NCI-H82 (cell line): ENCODE measurements around the gene PSMF1.

Source experiments
- DNase-seq: peaks from one replicate; lab custom pipeline; 2025; lab: John Stamatoyannopoulos, UW

The PSMF1 gene

GRCh38 chr20:1118336-1119127 is at the start of gene PSMF1:
Gene PSMF1, plus strand, starts transcription at chr20:1118602. Its CDS starts 172 bp downstream, at chr20:1118774.
- DNase-seq = peak; percentile 97

- DNase-seq = no peak
These were observed 46.1 kb upstream of the PSMF1 start for GRCh38 chr20:1072258-1072657.

- no peak for DNase-seq
These were observed 42.8 kb upstream of the PSMF1 start for GRCh38 chr20:1075616-1076015.

DNA sequence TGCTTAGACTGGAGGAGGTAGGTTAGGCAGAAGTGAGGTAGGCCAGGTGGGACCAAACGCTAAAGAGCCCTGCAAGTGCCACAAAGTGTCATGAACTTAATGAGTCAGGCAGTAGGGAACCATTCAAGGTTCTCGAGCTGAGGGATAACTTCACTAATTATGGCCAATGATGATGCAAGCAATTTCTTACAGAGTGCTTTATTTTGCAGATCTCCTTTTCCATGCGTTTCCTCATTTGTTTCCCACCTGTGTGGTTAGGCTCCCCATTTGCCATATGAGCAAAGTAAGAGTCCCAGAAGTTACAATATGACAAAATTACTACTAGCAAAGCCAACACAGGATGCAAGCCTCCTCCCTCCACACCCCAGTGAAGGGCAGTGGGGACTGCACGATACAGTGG is 36.5 kb upstream of the PSMF1 start:
- no peak for DNase-seq

DNA sequence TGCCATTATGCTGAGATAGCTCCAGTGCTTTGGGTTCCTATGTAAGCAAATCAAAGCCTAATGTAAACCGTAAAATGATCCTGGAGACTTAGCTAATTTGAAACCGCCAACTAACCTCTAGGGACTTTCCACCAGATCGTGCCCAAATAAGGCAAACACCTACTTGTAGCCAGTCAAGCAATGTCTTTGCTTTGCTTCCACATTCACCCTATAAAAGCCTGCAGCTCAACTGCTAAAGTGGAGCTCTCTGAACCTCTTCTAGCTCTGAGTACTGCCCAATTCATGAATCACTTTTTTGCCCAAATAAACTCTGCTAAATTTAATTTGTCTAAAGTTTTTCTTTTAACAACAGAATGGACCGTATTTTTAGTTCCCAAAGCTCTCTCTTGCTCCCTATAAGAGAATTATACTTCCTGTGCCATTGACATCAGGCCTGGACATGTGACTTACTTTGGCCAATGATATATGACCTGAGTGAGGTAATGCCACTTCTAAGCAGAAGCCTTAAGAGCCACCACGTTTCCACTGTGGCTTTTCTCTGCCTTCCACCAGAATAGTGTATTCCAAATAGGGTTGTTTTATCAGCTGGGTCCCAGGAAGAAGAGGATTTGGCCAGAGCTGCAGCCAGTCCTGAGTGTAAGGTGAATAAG is 34.8 kb upstream of the PSMF1 start:
- DNase-seq = no peak

DNA sequence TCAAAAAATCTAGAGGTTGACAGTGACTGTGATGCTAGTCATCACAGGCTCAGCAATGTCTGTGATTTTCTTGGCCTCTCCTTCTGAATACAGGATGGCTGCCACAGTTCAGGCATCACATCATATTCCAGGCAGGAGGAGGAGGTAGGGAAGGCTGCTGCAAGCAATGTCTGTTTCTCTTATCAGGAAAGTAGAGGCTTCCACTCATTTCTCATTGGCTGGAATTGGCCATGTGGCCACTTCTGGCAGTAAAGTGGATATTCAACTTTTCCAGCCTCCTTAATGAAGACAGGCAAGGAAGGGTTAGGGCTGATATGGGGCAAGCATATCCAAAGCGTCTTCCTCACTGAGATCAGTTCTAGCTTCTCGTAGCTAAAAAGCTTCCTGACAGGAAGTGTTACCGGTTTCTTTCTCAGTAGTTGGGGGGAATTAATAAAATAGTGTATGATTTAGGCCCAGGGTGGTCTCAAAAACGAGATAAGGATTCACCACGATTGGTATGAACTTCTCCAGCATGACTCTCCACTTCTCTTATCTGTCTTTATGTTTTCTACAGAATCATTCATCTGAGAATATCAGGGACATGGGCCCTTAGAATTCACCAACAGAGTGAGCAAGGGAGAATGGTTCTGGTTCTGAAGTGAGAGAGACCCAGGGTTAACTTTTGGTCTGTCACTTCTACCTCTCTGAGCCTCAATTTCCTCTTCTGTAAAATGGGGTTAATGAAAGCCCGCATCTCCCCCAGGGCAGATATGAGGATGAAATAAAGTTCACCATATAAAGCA is 32.7 kb upstream of the PSMF1 start:
- no peak for DNase-seq

DNA sequence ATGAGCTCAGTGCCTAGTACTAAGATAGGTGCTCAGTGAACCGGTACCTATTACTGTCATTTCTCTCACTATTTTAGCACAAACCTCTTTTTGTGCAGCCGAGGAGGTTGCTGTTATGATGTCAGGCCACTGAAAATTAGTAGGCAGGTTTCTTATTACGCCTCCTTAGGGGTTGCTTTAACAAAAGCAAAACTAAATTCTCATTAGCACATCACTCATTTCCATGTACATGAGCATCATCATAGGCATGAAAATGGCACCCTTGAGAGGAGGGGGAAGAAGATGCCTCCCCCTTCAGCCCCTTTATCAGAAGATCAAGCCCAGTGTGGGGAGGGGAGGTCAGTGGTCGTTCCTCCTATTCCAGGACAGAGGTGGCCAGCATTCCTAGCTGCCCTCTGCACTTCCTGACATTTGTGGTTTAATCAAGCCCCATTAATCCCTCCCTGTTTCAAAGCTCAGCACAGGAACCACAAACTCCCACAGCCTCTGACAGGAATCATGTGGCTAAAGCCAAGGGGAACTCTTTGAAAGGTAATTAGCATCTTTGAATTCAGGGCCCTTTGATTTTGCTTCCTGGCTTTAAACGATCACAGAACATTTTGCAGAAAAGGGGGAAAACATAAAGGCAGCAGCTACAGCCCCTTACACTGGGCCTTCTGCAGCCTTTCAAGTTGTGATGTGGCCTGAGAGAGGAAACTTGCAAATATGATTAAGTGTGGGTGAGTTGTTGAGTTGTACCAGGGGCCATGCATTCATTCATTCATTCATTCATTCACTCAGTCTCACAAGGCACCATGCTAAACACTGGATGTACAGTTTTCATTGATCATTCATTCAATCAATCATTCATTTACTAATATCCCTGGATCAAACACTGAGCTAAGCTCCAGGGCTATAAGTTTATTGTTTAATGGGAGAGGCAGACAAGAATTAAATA is 31.9 kb upstream of the PSMF1 start:
- peak; percentile 65 for DNase-seq

DNA sequence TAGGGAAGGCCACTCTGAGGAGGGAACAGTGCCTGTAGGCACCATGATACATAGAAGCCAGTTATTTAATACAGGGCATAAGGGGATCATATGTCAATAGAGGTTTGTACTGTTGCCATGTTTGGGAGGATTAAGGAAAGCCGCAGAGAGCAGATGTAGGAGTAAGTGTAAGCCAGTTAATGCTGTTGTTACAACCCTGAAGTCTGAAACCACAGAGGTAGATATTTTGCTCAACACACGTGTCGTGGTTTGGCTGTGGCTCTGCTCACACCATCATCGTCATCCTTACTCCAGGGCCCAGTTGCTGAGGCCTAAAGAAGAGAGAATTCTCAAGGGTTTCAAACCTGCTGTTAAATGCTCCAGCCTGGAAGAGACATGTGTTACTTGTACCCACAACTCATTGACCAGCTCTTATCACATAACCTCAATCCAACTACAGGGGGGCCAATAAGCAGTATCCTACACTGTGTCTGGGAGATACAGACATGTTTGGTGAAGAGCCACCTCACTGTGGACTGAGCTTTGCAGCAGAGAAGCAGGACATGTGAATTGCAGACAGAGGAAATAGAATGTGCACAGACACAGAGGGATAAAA is 31.0 kb upstream of the PSMF1 start:
- DNase-seq = peak; percentile 98

- no peak for DNase-seq
These were observed 23.7 kb upstream of the PSMF1 start for GRCh38 chr20:1094751-1095150.

DNA sequence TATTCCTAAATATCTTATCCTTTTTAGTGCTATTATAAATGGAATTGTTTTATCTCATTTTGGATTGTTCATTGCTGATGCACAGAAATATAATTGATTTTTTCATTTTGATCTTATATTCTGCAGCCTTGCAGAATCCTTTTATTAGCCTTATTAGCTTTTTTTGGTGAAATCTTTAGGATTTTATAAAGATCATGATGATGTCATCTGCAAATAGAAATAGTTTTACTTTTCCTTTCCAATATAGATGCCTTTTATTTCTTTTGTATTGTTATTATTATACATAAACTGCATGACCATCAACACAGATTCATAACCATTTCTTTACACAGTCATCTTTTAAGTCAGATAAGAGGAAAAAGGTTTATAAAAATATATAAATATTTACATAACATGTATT is 16.9 kb upstream of the PSMF1 start:
- no peak for DNase-seq

DNA sequence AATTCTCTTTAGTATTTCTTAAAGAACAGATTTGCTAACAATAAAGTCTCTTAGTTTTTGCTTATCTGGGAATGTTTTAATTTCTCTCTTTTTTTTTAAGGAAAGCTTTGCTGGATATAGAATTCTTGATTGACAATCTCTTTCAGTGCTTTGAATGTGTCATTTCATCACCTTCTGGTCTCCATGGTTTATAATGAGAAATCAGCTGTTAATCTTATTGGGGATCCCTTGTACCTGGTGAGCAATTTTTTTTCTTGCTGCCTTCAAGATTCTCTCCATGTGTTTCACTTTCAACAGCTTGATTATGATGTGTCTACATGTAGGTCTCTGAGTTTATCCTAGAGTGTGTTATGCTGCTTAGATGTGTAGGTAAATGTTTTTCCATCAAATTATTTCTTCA is 16.4 kb upstream of the PSMF1 start:
- no peak for DNase-seq

DNA sequence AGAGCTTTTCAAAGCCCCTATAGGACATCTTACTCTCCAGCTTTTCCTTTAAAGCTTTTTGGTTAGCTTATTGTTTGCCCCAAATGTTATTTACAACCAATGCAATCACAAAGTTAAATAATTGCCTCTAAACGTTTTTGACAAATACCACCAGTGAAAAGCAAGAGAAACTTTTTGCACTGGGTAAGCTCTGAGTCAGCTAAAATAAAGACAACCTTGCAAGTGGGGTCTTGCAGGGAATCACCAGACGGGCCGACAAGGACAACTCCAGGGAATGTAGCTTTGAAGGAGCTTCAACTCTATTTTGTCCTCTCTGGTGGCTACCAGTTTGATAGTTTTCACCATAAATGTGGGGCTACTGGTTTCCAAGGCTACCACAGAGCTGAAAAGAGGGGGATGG is 14.7 kb upstream of the PSMF1 start:
- DNase-seq = no peak

DNA sequence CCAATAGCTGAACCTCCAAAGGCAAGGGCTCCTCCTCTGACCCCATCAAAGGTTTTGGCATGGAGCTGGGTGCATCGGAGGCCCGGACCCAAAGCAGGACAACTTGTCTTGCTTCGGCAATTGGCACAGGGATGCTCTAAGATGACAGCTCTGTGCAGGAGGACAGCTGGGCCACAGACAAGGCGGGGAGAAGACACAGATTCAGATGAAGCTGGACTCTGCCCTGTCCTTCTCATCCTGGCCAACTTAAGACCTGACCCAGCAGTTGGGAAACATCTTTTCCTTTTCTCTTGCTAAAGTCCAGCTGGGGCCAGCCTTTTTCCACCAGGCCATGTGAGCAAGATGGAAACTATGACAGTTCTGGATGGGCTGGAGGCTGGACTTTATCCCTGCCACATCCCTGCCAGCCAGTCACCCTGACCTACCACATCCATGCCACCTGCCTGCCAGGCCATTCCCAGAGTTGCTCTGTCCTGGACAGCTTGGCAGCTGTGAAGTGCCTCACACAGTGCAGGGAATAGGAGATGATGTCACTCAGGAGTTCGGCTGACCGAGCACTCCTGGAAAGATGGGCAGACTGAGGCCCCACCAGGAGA is 12.7 kb upstream of the PSMF1 start:
- no peak for DNase-seq

- DNase-seq = no peak
These were observed 11.2 kb upstream of the PSMF1 start for GRCh38 chr20:1107176-1107575.

DNA sequence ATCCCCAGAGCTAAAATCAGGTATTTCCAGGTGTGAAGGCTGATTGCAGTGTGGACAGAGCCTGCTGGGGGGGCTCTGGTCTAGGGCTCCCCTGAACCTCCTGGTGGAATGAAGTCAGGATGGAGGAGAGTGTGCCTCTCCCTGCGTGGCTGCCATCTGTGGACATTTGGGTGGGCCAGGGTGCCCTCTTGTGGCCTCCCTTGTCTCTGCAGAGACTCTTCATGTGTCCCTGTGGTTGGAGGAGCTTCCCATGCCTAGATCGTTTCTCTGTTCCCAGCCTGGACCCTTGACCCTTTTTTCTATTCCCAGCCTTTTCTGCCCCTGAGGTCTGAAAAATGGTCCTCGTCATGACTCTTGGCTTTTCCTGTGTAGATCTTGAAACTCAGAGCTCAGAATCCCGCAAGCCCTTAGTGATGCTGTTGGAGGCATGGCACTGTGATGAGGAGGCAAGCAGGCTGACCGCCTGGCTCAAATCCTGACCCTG is 9.9 kb upstream of the PSMF1 start:
- DNase-seq = peak; percentile 81

- DNase-seq = no peak
These were observed 5.5 kb upstream of the PSMF1 start for GRCh38 chr20:1112908-1113307.

DNA sequence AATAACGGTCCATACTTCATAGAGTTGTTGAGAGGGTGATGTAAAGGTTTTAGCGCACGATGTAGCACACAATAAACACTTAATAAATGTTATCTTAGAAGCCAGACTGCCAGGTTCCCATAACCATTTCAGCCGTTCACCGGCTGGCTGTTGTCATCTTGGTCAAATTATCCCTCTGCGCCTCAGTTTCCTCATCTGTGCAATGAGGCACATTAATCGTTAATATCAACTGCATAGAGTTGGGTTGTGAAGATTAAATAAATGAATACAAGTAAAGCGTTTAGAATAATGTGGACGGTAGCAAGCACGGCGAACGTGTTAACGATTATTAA is 432 bp upstream of the PSMF1 start:
- DNase-seq = no peak

DNA sequence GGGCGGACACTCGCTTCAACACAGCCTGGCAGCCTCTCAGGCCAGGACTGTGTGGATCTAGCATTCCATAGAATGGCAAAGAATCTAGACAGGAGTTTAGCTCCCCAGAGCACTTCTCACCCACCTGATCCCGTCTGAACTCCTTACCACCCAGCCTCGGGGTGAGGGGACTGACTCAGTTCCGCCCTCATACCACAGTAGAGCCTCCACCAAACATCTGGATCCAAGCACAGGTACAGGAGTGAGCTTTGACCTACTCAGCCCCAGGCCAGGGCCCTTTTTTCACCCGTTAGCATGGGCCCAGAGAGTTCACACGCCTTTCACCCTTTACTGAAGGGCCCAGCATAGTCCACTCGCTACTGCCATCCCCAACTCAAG is 715 bp downstream of the PSMF1 start:
- no peak for DNase-seq

DNA sequence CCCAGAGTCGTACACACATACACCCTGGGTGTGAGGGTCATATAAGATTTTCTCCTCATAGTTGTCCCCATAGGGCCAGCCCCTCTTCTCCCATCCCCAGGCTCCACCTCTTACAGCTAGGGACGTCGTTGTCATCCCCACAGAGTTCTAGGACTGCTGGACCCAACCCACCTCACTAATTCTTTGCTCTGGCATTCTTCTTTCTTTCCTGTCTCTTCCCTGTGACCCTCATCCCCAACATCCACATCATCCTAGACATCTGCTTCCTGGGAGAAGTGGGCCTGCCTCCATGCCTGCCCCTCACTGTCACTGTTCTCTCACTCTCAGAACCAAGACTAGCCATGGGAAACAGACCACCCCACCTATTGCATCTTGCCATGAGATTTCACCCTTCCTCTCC is 1.1 kb downstream of the PSMF1 start:
- no peak for DNase-seq

GRCh38 chr20:1121429-1121828 is 3.0 kb downstream of the PSMF1 start:
- DNase-seq = no peak
